Coronary artery (tissue), 2 donors: ENCODE results near the gene MTUS2.

Source experiments
- DNase-seq: peaks from one replicate; pipeline ENCODE4 v3.0.0-alpha.2; 2017; ENCODE audit warnings: low spot score
- H3K27ac ChIP-seq, 2 donors: fragments of 200-600 bp; sonication (generic); one replicate each; pipeline ENCODE4 v1.5.1; 2016 to 2019
- H3K4me3 ChIP-seq: fragments of 200-600 bp; sonication (generic); 2 replicates; pipeline ENCODE4 v1.5.1; 2016; ENCODE audit warnings: mild to moderate bottlenecking, moderate library complexity
- TF ChIP-seq, protein P1 (sequence below): fragments of 200-600 bp; sonication (generic); IDR thresholded peaks from one replicate; pipeline ENCODE4 v1.5.1; 2019; ENCODE audit warnings: antibody characterized with exemption

MTUS2 gene

DNA sequence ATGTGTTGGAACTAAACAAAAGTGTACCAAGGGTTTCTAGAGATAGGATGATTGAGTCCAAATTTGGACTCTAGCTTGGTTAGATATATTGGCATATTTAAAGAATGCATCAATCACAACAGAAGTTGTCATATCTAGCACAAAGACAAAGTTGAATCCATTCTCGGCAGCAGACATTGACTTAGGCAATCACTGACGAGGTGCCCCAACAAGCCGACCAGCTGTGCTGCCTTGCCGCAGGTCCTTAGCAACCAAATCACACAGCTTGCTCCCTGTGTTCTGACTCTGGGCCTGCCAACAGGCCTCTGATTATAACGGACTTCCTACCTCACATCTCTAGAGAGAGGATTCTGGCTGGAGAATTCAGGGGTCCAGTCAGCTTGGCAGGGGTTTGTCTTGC is 208.7 kb downstream of the MTUS2 start:
- TF ChIP-seq, protein P1, sequence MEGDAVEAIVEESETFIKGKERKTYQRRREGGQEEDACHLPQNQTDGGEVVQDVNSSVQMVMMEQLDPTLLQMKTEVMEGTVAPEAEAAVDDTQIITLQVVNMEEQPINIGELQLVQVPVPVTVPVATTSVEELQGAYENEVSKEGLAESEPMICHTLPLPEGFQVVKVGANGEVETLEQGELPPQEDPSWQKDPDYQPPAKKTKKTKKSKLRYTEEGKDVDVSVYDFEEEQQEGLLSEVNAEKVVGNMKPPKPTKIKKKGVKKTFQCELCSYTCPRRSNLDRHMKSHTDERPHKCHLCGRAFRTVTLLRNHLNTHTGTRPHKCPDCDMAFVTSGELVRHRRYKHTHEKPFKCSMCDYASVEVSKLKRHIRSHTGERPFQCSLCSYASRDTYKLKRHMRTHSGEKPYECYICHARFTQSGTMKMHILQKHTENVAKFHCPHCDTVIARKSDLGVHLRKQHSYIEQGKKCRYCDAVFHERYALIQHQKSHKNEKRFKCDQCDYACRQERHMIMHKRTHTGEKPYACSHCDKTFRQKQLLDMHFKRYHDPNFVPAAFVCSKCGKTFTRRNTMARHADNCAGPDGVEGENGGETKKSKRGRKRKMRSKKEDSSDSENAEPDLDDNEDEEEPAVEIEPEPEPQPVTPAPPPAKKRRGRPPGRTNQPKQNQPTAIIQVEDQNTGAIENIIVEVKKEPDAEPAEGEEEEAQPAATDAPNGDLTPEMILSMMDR: no peak
- Histone ChIP-seq H3K4me3 (no peak overlapping the region), H3K27ac (no peak overlapping the region)
- DNase-seq: no peak

DNA sequence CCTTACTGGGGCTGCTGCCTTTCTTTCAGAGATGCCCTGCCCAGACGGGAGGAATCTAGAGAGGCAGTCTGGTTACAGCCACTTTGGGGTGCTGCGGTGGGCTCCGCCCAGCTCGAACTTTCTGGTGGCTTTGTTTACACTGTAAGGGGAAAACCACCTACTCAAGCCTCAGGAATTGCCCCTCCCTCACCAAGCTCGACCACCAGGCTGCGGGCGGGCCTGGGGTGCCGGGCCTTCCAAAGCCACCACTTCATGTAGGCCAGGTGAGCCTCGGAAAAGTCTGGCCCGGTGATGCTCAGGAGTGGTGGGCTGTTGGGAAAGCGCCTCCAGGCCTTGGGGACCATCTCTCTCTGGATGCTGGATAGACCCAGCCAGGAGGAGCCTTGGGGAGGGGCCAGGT is 218.6 kb downstream of the MTUS2 start:
- Histone ChIP-seq H3K27ac (no peak overlapping the region), H3K4me3 (no peak overlapping the region)
- TF ChIP-seq, protein P1: no peak
- DNase-seq: no peak

DNA sequence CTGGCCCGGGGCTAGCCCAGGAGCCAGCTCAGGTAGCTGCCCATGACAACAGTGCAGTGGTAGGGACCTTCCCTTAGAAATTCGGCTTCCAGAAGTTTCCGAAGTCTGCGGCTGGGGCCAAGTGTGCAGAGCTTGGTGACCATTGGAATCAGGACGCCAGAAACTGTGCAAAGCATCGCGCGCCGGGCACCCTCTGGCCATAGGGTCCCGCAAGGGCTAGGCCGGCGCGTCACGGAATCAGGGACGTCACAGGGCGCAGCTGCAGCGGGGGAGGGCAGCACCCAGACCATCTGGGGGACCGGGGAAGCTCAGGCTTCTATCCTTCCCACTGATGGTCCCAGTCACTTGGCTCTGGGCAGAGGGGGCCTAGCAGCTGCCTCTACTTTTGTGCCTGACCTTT is 219.1 kb downstream of the MTUS2 start:
- no peak for DNase-seq
- no peak overlapping the region for H3K27ac ChIP-seq
- H3K4me3 ChIP-seq: no peak overlapping the region
- TF ChIP-seq, protein P1: no peak

DNA sequence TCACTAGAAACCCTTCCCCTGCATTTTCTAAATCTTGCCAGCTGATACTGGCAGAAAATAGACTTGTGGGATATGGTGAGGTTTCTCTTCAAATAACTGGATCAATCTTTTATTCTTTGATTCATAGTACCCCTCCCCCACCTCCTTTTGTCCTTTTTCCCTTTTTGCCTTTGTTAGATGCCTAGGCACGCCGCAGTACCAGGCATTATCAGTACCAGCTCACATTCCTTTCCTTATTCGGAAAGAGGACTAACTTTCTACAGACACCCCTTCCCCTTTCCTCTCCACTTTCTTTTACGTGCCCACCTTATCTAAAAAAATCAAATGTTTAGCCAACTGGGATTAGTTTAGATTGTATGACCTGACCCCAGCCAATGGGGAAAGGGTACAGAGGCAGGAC is 226.4 kb downstream of the MTUS2 start:
- no peak for DNase-seq
- H3K4me3 ChIP-seq: no peak overlapping the region
- no peak overlapping the region for H3K27ac ChIP-seq
- TF ChIP-seq, protein P1: no peak

DNA sequence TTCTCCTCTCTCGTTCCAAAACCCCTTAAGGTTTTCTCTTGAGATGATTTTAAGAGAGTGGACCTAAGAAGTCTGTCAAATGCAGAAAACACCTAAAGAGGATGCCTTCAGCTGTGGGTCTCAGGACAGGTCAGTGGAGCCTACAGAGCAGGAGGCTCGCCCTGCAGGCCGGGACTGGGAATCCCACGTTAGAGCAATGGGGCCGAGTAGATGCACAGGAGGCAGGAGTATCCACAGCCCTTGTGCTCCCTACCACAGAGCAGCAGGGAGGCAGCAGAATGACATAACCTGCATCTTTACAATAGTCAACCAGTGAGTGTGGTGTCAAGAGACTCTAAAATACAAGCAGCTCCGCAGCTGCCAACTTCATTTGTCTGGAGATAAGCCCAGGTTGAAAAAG is 229.4 kb downstream of the MTUS2 start:
- DNase-seq: no peak
- Histone ChIP-seq H3K4me3 (no peak overlapping the region), H3K27ac (no peak overlapping the region)
- TF ChIP-seq, protein P1: no peak

DNA sequence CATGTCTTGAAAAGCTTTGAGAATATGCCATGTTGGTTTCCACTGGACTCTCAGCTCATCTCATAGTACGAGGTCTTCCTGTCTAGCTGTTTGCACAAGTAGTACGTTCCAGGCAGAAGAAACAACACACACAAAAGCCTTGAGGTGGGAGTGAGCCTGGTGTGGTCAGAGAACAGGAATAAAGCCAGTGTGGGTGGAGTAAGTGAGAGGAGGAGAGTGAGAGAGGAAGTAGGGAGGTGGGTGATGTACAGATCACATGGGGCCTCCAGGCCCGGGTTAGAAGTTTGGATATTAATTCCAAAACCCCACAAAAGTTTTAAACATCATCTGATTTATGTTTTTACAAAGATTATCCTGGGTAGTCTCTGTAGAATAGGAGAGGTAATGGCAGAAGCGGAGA is 230.6 kb downstream of the MTUS2 start:
- H3K27ac ChIP-seq: no peak overlapping the region
- no peak for DNase-seq
- TF ChIP-seq, protein P1: no peak
- no peak overlapping the region for H3K4me3 ChIP-seq

DNA sequence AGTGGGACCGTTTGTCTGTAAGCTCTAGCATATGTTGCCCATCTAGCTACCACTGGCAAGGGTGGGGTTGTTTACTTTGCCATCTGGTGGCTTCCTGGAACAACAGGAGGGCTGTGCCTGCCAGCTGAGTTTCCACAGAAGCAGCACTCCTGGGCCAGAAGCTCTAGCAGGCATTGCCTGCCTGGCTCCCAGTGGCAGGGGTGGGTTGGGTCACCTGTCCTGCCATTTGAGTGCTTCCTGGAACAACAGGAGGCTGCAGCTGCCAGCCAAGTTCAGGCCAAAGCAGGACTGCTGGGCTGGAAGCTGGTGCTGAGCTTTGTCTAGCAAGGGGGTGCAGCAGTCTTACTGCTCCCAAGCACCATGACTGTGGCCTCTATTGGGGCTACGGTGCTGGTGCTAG is 239.7 kb downstream of the MTUS2 start:
- H3K27ac ChIP-seq: no peak overlapping the region
- no peak overlapping the region for H3K4me3 ChIP-seq
- DNase-seq: no peak
- TF ChIP-seq, protein P1: no peak
